ENCODE data around the gene ULK4.

DNA sequence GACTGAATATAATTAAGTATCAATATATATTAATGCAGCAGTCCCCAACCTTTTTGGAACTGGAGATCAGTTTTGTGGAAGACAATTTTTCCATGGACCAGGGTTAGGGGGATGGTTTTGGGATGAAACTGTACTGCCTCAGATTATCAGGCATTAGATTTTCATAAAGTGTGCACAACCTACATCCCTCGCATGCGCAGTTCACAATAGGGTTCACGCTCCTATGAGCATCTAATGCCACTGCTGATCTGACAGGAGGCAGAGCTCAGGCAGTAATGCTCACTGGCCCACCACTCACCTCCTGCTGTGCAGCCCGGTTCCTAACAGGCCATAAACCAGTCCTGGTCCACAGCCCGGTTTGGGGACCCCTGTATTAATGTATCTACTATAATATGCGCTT, 95.6 kb downstream of the ULK4 start:
- TF ChIP-seq, protein P1, sequence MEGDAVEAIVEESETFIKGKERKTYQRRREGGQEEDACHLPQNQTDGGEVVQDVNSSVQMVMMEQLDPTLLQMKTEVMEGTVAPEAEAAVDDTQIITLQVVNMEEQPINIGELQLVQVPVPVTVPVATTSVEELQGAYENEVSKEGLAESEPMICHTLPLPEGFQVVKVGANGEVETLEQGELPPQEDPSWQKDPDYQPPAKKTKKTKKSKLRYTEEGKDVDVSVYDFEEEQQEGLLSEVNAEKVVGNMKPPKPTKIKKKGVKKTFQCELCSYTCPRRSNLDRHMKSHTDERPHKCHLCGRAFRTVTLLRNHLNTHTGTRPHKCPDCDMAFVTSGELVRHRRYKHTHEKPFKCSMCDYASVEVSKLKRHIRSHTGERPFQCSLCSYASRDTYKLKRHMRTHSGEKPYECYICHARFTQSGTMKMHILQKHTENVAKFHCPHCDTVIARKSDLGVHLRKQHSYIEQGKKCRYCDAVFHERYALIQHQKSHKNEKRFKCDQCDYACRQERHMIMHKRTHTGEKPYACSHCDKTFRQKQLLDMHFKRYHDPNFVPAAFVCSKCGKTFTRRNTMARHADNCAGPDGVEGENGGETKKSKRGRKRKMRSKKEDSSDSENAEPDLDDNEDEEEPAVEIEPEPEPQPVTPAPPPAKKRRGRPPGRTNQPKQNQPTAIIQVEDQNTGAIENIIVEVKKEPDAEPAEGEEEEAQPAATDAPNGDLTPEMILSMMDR (IDR thresholded peaks at IDR 0.05; ENCODE audit: low read depth, low read length): no peak
- TF ChIP-seq EZH2phosphoT487 (IDR thresholded peaks at IDR 0.05; ENCODE audit: low read depth): no peak

Measured in OCI-LY3 (cell line).